Vagina (tissue), 2 donors: ENCODE measurements around the gene RRP1B. TPM values are rescaled to one million over a fixed set of nuclear protein-coding genes. Genes with fewer than 3 reads are reported as not detected.

ENCODE experiments used
- DNase-seq, 2 donors: peaks; one replicate each; pipeline ENCODE4 v3.0.0-alpha.2; 2017; ENCODE audit errors: extremely low spot score in 2 of 2
- H3K27ac ChIP-seq: fragments of 200-600 bp; sonication (generic); one replicate; pipeline ENCODE4 v1.5.1; 2019
- H3K27me3 ChIP-seq: fragments of 200-600 bp; sonication (generic); one replicate; pipeline ENCODE4 v1.5.1; 2019
- H3K36me3 ChIP-seq, 2 donors: fragments of 200-600 bp; sonication (generic); one replicate each; pipeline ENCODE4 v1.5.1; 2017 to 2019
- H3K4me1 ChIP-seq: fragments of 200-600 bp; sonication (generic); one replicate; pipeline ENCODE4 v1.5.1; 2019
- H3K4me3 ChIP-seq, 2 donors: fragments of 200-600 bp; sonication (generic); 1 replicate in 1 of 2; 2 replicates in 1 of 2; pipeline ENCODE4 v1.5.1; 2016 to 2019
- H3K9me3 ChIP-seq: fragments of 200-600 bp; sonication (generic); one replicate; pipeline ENCODE4 v1.5.1; 2019
- CTCF ChIP-seq, 3 experiments: fragments of 450-650 bp in 2 of 3; fragments of 200-600 bp in 1 of 3; sonication (generic) in 1 of 3; IDR thresholded peaks; one replicate each; pipeline ENCODE4 v1.5.1; 2017 to 2019; ENCODE audit warnings: antibody characterized with exemption in 3 of 3, mild to moderate bottlenecking in 2 of 3, moderate library complexity in 2 of 3
- POLR2A ChIP-seq, 2 donors: fragments of 450-650 bp; IDR thresholded peaks; one replicate each; pipeline ENCODE4 v1.6.1; 2017; ENCODE audit warnings: antibody characterized with exemption in 2 of 2, mild to moderate bottlenecking in 2 of 2, moderate library complexity in 2 of 2
- POLR2AphosphoS5 ChIP-seq, 2 donors: sonication (generic); formaldehyde crosslinking; IDR thresholded peaks; one replicate each; pipeline ENCODE4 v1.9.0; 2017; ENCODE audit warnings: antibody characterized with exemption in 2 of 2, mild to moderate bottlenecking in 2 of 2, low read depth in 1 of 2; ENCODE audit not compliant: insufficient read depth in 1 of 2
- intact Hi-C: fragments of 100-400 bp; cut with DNase I; formaldehyde crosslinking; loops from one replicate; pipeline ENCODE4 v1.15.1; 2023
- total RNA-seq: library from RNA; depleted of rRNA; stranded (reverse); fragments of >200 nt; gene quantifications from one replicate; pipeline ENCODE4 v1.2.3, GENCODE V29; 2016

Gene RRP1B
- total RNA-seq, 1 donor from 2014 or later, result 18.9 TPM

- intact Hi-C loops, result no loop called here
- TF ChIP-seq CTCF (IDR thresholded peaks at IDR 0.05) (no peak), POLR2AphosphoS5 (IDR thresholded peaks at IDR 0.05; ENCODE audit: insufficient read depth in 1 of 2, low read depth in 1 of 2) (no peak), POLR2A (IDR thresholded peaks at IDR 0.05) (no peak)
- DNase-seq, result no peak
- Histone ChIP-seq H3K9me3 (no peaks in the 10 kb centered on the region), H3K27ac (no peak overlapping the region), H3K27me3 (no peaks in the 10 kb centered on the region), H3K36me3 (peaks cover 0 to 8% of the 10 kb centered on the region in 2 donors), H3K4me3 (no peak overlapping the region), H3K4me1 (peaks cover 35% of the 10 kb centered on the region)
Observed at GRCh38 chr21:43736224-43736883, 77.0 kb downstream of the RRP1B start.

DNA sequence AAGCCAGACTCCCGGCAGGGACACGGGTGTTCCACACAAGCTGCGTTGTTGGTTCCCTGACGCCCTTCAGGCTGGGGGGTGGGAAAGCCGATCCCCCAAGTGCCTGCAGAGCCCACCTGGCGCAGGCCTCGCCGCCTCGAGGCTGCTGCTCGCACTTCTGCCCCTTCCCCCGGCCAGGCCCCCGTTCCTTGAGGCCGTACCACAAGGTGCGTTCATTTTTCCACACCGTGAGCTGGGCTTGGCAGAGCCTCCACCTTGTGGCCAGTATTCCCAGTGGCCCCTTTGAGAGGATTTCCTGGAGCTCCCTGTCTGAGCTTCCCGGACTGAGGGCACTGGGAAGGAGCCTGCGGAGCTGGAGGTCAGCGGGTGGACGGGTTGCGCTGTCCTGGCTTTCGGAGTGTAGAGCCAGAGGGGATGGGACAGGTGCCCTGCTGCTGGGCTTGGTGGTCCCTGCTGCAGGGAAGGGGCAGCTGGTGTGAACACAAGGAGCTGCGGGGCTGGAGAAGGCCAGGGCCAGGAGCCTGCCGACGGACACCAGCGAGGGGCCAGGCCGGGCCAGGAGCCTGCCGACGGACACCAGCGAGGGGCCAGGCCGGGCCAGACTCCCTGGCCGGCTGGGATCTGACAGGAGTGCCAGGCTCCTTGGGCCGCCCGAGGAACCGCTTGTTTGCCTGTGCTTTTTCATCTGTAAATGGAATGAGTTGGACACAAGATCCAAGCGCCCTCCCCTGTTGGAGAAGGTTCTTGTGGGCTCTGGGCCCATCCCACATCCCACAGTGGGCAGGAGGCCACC is 78.0 kb downstream of the RRP1B start:
- peaks cover 0 to 13% of the 10 kb centered on the region in 2 donors for H3K36me3 ChIP-seq
- H3K9me3 ChIP-seq, result no peaks in the 10 kb centered on the region
- no peak for DNase-seq
- intact Hi-C loops, result no loop called here
- H3K27ac ChIP-seq, result no peak overlapping the region
- H3K4me3 ChIP-seq, result no peak overlapping the region
- H3K27me3 ChIP-seq, result no peaks in the 10 kb centered on the region
- H3K4me1 ChIP-seq, result peaks cover 31% of the 10 kb centered on the region
- TF ChIP-seq POLR2A (IDR thresholded peaks at IDR 0.05), result no peak
- no peak for TF ChIP-seq POLR2AphosphoS5 (IDR thresholded peaks at IDR 0.05; ENCODE audit: insufficient read depth in 1 of 2, low read depth in 1 of 2)
- no peak for TF ChIP-seq CTCF (IDR thresholded peaks at IDR 0.05)

DNA sequence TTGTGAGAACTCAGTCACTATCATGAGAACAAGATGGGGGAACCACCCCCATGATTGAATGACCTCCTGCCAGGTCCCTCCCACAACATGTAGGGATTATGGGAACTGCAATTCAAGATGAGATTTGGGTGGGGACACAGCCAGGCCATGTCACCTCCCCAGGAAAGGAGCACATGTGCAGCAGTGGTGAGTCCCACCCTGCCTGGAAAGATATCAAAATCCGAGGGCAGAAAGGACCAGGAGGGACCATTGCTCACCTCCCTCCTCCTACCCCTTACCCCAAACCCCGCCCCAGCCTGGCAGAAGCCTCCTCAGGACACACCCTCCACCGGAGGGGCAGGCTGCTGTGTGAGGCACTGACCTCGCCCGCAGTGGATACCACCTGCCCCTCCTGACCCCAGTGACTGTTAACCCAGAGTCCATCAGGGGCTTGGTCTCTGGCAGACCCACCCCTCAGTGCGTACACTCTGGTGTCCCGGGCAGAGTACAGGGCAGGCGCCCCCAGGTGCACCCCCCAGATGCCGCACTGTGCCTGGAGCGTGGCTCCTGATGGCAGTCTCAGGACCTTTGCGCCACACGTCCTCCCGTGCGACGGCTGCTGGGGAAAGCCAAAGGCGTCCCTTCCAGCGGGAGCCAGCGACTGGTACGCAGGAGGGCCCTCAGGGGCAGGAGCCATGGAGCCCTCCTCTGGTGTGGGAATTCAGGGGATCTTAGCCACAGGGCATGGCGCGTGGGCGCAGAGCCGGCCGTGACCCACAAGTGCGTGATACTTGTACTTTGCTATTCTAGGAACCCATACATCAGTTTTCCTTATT is 80.5 kb downstream of the RRP1B start:
- no peak for DNase-seq
- no peaks in the 10 kb centered on the region for H3K27me3 ChIP-seq
- TF ChIP-seq CTCF (IDR thresholded peaks at IDR 0.05) (no peak), POLR2AphosphoS5 (IDR thresholded peaks at IDR 0.05; ENCODE audit: insufficient read depth in 1 of 2, low read depth in 1 of 2) (peak in 1 of 2 donors; percentile 10)
- intact Hi-C loops, result no loop called here
- H3K4me3 ChIP-seq, result no peak overlapping the region
- H3K36me3 ChIP-seq, result peaks cover 0 to 21% of the 10 kb centered on the region in 2 donors
- peaks cover 6% of the 10 kb centered on the region for H3K4me1 ChIP-seq
- H3K27ac ChIP-seq, result peak overlapping the region; percentile 83
- no peaks in the 10 kb centered on the region for H3K9me3 ChIP-seq

DNA sequence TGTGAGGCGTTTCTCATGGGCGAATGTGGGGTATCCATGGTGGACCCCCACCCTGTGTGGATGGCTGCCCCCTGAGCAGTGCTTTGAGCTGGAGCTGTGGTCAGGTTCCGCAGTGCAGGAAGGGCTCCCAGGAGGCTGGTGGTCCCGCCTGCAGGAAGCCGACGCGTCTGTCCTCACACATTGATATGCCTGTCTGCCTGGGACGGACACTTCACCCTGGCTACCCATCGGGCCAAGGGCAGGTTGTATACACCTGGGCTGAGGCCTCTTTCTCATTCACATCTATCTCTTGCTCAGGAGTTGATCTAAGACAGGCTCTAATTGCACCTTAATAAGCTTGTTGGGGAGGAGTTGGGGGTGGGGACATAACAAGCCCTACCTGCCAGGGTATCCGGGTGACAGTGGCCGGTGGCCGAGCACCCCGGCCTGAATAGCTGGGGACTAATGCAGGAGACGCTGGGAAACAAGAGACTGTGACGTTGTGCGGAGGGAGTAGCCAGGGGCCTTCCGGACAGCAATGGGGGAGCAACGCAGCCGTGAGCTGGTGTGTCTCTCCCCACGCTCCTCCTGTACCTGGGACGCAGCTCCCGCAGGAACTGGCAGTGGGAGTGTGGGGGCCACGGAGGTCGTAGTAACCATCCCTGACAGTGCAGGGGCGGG is 81.3 kb downstream of the RRP1B start:
- H3K4me1 ChIP-seq, result peaks cover 6% of the 10 kb centered on the region
- no peaks in the 10 kb centered on the region for H3K9me3 ChIP-seq
- no peak for TF ChIP-seq POLR2A (IDR thresholded peaks at IDR 0.05)
- TF ChIP-seq CTCF (IDR thresholded peaks at IDR 0.05), result no peak
- no peak for TF ChIP-seq POLR2AphosphoS5 (IDR thresholded peaks at IDR 0.05; ENCODE audit: insufficient read depth in 1 of 2, low read depth in 1 of 2)
- intact Hi-C loops, result no loop called here
- peaks cover 0 to 23% of the 10 kb centered on the region in 2 donors for H3K36me3 ChIP-seq
- H3K27ac ChIP-seq, result peak overlapping the region; percentile 83
- no peak overlapping the region for H3K4me3 ChIP-seq
- H3K27me3 ChIP-seq, result no peaks in the 10 kb centered on the region
- no peak for DNase-seq
